Fibroblast of the aortic adventitia (primary cell): ENCODE results near the gene NUAK2. TPM values are rescaled to one million over a fixed set of nuclear protein-coding genes. Genes with fewer than 3 reads are reported as not detected.

Experiments
- DNase-seq: peaks from one replicate; pipeline ENCODE4 v3.0.0-alpha.2; 2010; ENCODE audit warnings: low read depth
- H3K4me3 ChIP-seq: 2 replicates; pipeline ENCODE4 v1.5.1; 2011; ENCODE audit warnings: low read depth, mild to moderate bottlenecking, control low read depth, low read length, moderate library complexity
- CTCF ChIP-seq: IDR thresholded peaks from 2 replicates; pipeline ENCODE4 v1.5.1; 2011; ENCODE audit warnings: mild to moderate bottlenecking, low read length, control low read depth, inconsistent platforms; ENCODE audit not compliant: insufficient read depth
- total RNA-seq: library from RNA; depleted of rRNA; stranded (reverse); fragments of >200 nt; gene quantifications from 2 replicates; pipeline ENCODE4 v1.2.3, GENCODE V29; 2012; ENCODE audit warnings: low replicate concordance

The NUAK2 gene
- total RNA-seq, 1 donor: 2.9 TPM

DNA sequence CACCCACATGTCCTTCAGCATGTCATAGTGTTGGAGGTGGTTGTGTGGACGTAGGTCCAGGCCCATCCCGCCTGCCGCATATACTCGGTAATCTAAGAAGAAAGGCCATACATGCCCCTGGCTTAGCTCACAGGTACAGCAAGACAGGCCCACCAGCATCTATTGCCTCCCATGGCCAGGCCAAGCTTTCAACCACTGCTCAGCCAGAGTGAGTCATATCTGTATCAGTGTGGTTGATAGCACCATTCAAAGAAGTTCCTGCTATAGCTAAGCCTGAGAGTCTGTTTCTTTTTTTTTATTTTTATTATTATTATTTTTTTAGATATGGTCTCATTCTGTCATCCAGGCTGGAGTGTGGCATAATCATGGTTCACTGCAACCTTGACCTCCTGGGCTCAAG is 18.2 kb upstream of the NUAK2 start:
- H3K4me3 ChIP-seq: no peak overlapping the region
- no peak for DNase-seq
- no peak for TF ChIP-seq CTCF

DNA sequence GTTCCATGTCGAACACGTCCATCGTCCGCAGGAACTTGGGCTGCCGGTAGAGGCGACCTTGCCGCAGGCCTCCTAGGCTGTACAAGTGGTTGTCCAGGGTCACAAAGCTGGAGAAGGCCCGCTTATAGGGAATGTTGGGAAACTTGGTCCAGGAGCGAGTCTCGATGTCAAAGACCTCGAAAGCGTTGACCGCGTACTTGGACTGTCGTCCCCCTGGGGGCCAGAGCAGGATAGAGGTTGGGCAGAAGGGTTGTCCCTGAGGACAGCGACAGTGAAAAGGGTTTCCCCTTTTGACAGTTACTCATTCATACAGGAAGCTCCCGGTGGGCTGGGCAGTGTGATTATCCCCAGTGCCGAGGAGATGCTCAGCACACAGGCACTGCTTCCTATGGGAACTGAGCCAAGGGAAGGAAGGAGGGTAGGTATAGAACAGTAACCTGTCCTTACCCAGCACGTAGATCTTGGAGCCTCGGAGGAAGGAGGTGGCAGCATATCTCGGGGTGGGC is 17.7 kb upstream of the NUAK2 start:
- no peak overlapping the region for H3K4me3 ChIP-seq
- DNase-seq: no peak
- no peak for TF ChIP-seq CTCF

DNA sequence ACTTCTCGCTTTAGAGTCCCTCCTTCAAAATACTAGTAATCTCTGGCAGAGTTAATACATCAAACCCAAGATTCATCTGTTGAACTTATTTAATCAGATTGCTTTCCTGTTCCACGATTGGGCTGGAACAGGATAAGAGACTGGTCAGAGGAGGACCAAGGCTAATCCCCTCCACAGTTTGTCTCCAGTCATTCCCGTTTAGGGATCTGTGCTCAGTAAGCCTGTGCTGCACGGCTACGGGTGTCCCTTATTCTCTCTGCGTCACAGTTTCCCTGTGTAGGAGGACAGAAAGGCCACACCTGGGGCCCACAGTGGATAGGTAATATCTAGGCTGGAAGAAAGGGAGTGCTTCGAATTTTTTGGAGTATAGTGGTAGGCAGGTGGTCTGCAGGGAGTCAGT is 16.5 kb upstream of the NUAK2 start:
- DNase-seq: no peak
- no peak overlapping the region for H3K4me3 ChIP-seq
- TF ChIP-seq CTCF: no peak

- no peak for DNase-seq
- no peak for TF ChIP-seq CTCF
- no peak overlapping the region for H3K4me3 ChIP-seq
These were observed 15.9 kb upstream of the NUAK2 start for GRCh38 chr1:205337481-205337880.

DNA sequence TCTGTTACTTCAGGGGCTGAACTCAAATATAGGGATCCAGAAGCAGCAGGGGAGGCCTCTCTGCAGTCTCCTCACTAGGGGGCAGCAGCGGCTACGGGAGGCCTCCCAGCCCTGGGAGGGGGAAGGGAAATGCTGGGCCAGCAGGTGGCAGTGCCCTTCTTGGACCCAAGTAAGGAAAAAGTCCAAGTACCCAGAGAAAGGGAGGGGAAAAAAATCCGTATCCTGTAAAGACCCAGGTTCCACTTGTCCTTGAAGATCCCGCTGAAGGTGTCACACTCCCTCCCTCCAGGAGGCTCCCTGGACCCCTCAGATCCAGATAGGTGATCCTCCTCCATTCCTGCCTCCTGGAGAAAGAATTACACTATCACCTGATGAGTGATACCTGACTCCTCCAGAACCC is 14.1 kb upstream of the NUAK2 start:
- H3K4me3 ChIP-seq: no peak overlapping the region
- peak; percentile 72 for DNase-seq
- peak; percentile 97 for TF ChIP-seq CTCF

DNA sequence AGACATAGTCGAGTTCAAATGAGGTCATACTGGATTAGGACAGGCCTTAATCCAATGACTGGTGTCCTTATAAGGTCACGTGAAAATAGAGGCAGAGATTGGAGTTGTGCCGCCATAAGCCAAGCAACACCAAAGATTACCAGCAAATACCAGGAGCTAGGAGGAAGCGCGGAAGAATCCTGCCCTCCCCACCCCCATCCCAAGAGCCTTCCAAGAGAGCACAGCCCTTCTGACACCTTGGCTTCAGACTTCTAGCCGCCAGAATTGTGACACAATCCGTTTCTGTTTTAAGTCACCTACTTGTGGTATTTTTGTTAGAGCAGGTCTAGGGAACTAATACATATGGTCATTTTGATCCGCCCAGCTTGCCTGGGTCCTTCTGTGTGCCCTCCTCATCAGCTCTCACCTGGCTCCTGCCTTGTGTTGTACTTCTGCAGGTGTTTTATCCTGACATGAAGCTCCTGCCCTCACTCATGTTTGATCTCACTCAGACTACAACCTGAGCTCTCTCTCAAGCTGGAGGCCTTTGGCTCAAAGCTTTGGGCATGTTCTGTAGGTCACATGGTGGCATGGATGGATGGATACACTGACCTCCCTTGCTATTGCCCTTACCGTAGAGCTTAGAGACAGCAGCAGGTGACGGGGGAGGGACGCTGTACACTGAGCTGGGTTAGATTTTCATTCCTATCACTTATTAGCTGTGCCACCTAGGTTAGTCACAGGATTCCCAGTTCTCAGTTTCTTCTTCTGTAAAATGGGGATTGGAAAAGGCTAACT is 10.7 kb upstream of the NUAK2 start:
- no peak for TF ChIP-seq CTCF
- DNase-seq: no peak
- no peak overlapping the region for H3K4me3 ChIP-seq

DNA sequence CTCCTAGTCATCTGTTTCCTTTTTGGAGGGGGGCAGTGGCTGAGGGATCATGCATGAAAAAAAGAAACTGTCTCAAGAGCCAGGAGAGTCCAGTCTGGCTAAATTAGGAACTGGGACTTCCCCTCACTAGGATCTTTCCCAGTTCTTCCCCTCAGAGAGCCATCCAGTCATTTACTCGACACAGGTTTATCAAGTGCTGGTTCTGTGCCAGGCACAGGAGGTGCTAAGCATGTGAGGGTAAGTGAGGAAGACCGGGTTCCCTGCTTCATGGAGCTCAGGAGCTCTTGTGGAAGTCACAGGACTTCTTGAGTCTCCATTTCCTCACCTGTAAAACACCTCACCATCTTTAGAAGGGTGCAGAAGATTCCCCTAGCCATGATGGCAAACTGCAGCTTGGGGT is 8.6 kb upstream of the NUAK2 start:
- H3K4me3 ChIP-seq: no peak overlapping the region
- DNase-seq: no peak
- TF ChIP-seq CTCF: no peak
